GM23248 (cell line): ENCODE data around the gene MGMT. TPM values are rescaled to one million over a fixed set of nuclear protein-coding genes. Genes with fewer than 3 reads are reported as not detected.

Experiments used
- DNase-seq: peaks from one replicate; pipeline ENCODE4 v3.0.0-alpha.2; 2015
- H2AFZ ChIP-seq: fragments of 200-600 bp; sonication (generic); 2 replicates; pipeline ENCODE4 v1.6.1; 2016; ENCODE audit warnings: antibody characterized with exemption
- H3F3A ChIP-seq: fragments of 200-600 bp; sonication (generic); 2 replicates; pipeline ENCODE4 v1.6.1; 2016; ENCODE audit warnings: mild to moderate bottlenecking, antibody characterized with exemption, mixed run types; ENCODE audit not compliant: insufficient read depth
- H3K27ac ChIP-seq: fragments of 200-600 bp; sonication (generic); 2 replicates; pipeline ENCODE4 v1.5.1; 2016; ENCODE audit warnings: mild to moderate bottlenecking
- H3K27me3 ChIP-seq: fragments of 200-600 bp; sonication (generic); replicated peaks from 2 replicates; pipeline ENCODE4 v1.6.1; 2016; ENCODE audit warnings: mild to moderate bottlenecking; ENCODE audit not compliant: insufficient read depth
- H3K36me3 ChIP-seq: fragments of 200-600 bp; sonication (generic); 2 replicates; pipeline ENCODE4 v1.6.1; 2016; ENCODE audit warnings: low read depth, mild to moderate bottlenecking
- H3K4me1 ChIP-seq: fragments of 200-600 bp; sonication (generic); 2 replicates; pipeline ENCODE4 v1.6.1; 2016; ENCODE audit warnings: mild to moderate bottlenecking; ENCODE audit not compliant: insufficient read depth
- H3K4me2 ChIP-seq: fragments of 200-600 bp; sonication (generic); one replicate; pipeline ENCODE4 v1.6.1; 2016; ENCODE audit warnings: mild to moderate bottlenecking; ENCODE audit not compliant: unreplicated experiment
- H3K4me3 ChIP-seq: fragments of 200-600 bp; sonication (generic); 2 replicates; pipeline ENCODE4 v1.5.1; 2016; ENCODE audit warnings: mild to moderate bottlenecking
- H3K79me2 ChIP-seq: fragments of 200-600 bp; sonication (generic); 2 replicates; pipeline ENCODE4 v1.6.1; 2016; ENCODE audit warnings: mild to moderate bottlenecking; ENCODE audit not compliant: insufficient read depth
- H3K9ac ChIP-seq: fragments of 200-600 bp; sonication (generic); 2 replicates; pipeline ENCODE4 v1.6.1; 2016; ENCODE audit warnings: mild to moderate bottlenecking
- H3K9me2 ChIP-seq: fragments of 200-600 bp; sonication (generic); 2 replicates; pipeline ENCODE4 v1.6.1; 2016; ENCODE audit warnings: mixed run types, mild to moderate bottlenecking, moderate library complexity; ENCODE audit not compliant: insufficient read depth
- H3K9me3 ChIP-seq: fragments of 200-600 bp; sonication (generic); one replicate; pipeline ENCODE4 v1.6.1; 2017; ENCODE audit warnings: low read depth
- H4K20me1 ChIP-seq: fragments of 200-600 bp; sonication (generic); 2 replicates; pipeline ENCODE4 v1.6.0; 2016; ENCODE audit not compliant: insufficient read depth
- EZH2 ChIP-seq: fragments of 200-600 bp; sonication (generic); IDR thresholded peaks from 2 replicates; pipeline ENCODE4 v1.6.1; 2018; ENCODE audit warnings: antibody characterized with exemption, mild to moderate bottlenecking; ENCODE audit not compliant: insufficient read depth, poor library complexity, severe bottlenecking
- EZH2phosphoT487 ChIP-seq: fragments of 200-600 bp; sonication (generic); IDR thresholded peaks from 2 replicates; pipeline ENCODE4 v1.6.1; 2018; ENCODE audit warnings: antibody characterized with exemption, moderate library complexity, mild to moderate bottlenecking, low read depth; ENCODE audit not compliant: insufficient read depth
- WGBS, 2 experiments: methylation state at CpG; one replicate each; pipeline ENCODE4 v1.1.6; 2015 to 2017; ENCODE audit warnings: low lambda C conversion rate in 2 of 2, low coverage in 1 of 2; ENCODE audit errors: missing lambda C conversion rate in 2 of 2; 5-methylcytosine and 5-hydroxymethylcytosine counted together
- in situ Hi-C: fragments of 300-500 bp; cut with MboI; formaldehyde crosslinking; loops from 2 replicates; pipeline ENCODE4 v1.15.0; 2020
- polyA plus RNA-seq: library from polyadenylated mRNA; unstranded; fragments of >200 nt; fragmentation: Nextera tagmentation; extraction: Ambion mirVana; gene quantifications from 2 replicates; pipeline ENCODE4 v1.2.1, GENCODE V29; 2016
- total RNA-seq: library from RNA; depleted of rRNA; stranded (reverse); fragments of >200 nt; shearing (Covaris generic); gene quantifications from 2 replicates; pipeline ENCODE4 v1.2.3, GENCODE V29; 2014

Gene MGMT
- total and polyA plus RNA-seq, 2 experiments from 2014 or later = 28.5 to 35.1 TPM

DNA sequence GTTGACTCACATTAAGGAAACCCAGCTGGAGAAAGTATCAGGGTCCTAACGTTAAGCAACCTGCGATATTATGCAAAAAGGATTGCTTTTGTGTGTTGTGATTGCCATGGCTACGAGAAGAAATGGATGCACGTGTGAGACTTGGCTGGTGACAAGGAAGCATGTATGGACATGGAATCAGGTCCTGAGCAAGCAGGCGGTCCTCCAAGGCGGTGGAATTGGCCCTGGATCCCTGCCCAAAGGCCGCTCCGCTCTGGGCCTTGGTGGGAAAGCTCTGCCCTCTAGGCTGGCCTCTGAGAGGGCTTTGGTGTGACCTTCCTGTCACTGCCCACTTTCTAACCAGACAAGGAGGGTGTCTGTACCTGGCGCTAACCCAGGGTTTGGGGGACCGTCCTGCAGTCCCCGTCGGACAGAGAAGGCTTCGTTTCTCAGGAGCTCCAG, 305.0 kb downstream of the MGMT start:
- in situ Hi-C loops = no loop called here

DNA sequence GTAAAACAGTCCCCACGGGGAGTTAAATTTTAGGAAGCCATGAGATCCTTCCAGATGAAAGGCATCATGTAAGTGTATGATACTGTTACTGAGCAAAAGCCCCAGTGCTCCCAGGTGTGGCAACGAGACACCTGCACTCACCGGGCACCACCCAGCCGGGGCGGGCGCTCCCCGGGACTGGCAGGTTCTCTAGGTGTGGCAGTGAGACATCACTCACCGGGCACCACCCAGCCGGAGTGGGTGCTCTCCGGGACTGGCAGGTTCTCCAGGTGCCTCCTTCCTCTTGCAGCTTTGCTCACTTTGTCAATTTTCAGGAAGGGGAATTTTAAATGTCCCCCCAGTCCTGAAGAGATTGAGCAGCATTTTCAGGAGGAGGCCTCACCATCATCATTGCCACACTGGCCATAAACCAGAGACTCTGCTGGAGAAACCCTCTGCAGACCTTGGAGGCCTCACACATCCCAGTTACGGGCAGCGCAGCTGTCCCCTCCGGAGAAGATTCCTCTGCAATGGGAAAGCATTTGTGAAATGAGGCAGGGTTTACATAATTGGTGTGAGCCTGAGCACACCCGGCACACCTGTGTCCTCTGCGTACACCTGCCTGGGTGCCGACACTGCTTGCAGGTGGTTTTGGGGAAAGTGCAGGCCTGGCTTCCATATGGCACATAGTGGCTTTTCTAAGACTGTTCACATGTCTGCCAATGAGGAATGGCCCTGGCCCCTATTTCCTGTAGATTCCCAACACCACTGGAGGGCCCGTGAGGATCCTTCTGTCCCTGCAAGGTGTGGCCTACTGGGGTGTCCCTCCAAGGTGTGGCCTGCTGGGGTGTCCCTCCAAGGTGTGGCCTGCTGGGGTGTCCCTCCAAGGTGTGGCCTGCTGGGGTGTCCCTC, 305.7 kb downstream of the MGMT start:
- DNase-seq = no peak
- in situ Hi-C loops = no loop called here
- H3K4me3 ChIP-seq = no peak overlapping the region
- H3K27ac ChIP-seq = no peak overlapping the region
- H3K36me3 ChIP-seq = no peaks in the 10 kb centered on the region
- H3F3A ChIP-seq = no peaks in the 10 kb centered on the region
- no peak overlapping the region for H3K9ac ChIP-seq
- H4K20me1 ChIP-seq = no peaks in the 10 kb centered on the region
- no peak for TF ChIP-seq EZH2
- 91 to 95% methylated on average over 17 of the region's 17 CpGs for WGBS, 2 experiments
- no peak overlapping the region for H2AFZ ChIP-seq
- H3K9me2 ChIP-seq = no peaks in the 10 kb centered on the region
- H3K9me3 ChIP-seq = no peaks in the 10 kb centered on the region
- H3K27me3 ChIP-seq = no peaks in the 10 kb centered on the region
- H3K4me2 ChIP-seq = no peak overlapping the region
- no peaks in the 10 kb centered on the region for H3K79me2 ChIP-seq
- no peaks in the 10 kb centered on the region for H3K4me1 ChIP-seq

More for the DNA sequence above, 305.0 kb downstream of the MGMT start:
- WGBS, 2 experiments = 71 to 74% methylated on average over 13 of the region's 13 CpGs
- Histone ChIP-seq H3F3A (no peaks in the 10 kb centered on the region), H3K9ac (no peak overlapping the region), H3K79me2 (no peaks in the 10 kb centered on the region), H3K9me2 (no peaks in the 10 kb centered on the region), H3K27me3 (no peaks in the 10 kb centered on the region), H3K4me3 (no peak overlapping the region), H3K27ac (no peak overlapping the region), H2AFZ (no peak overlapping the region), H4K20me1 (no peaks in the 10 kb centered on the region), H3K9me3 (no peaks in the 10 kb centered on the region), H3K36me3 (no peaks in the 10 kb centered on the region), H3K4me2 (no peak overlapping the region), H3K4me1 (no peaks in the 10 kb centered on the region)
- no peak for DNase-seq
- TF ChIP-seq EZH2 (no peak), EZH2phosphoT487 (no peak)

DNA sequence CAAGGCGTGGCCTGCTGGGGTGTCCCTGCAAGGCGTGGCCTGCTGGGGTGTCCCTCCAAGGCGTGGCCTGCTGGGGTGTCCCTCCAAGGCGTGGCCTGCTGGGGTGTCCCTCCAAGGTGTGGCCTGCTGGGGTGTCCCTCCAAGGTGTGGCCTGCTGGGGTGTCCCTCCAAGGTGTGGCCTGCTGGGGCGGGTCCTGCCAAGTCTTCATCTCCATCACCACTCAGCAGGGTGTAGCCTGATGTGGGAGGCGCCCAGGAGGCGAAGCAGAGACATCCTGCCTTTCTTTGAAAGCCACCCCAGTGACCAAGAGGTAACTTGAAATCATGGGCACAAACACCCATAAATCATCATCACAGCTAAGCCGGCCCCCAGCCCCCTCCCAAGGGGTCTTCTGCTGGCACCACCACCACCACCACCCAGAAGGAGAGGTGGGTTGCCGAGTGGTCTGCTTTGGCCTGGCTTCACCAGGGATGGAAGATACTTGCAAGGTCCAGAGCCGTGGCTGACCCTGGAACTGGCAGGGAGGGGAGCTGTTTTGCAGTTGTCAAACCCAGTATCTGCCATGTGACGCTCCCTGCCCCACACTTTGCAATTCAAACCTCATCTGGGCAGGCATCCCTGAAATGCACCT, 306.4 kb downstream of the MGMT start:
- Histone ChIP-seq H3K27ac (no peak overlapping the region), H3K36me3 (no peaks in the 10 kb centered on the region), H3K9me2 (no peaks in the 10 kb centered on the region), H3K4me3 (no peak overlapping the region), H3K9me3 (no peaks in the 10 kb centered on the region), H3K9ac (no peak overlapping the region), H3K4me2 (no peak overlapping the region), H3F3A (no peaks in the 10 kb centered on the region), H2AFZ (no peak overlapping the region), H3K4me1 (no peaks in the 10 kb centered on the region), H3K79me2 (no peaks in the 10 kb centered on the region), H3K27me3 (no peaks in the 10 kb centered on the region), H4K20me1 (no peaks in the 10 kb centered on the region)
- TF ChIP-seq EZH2phosphoT487 = no peak
- WGBS, 2 experiments = 88 to 94% methylated on average over 7 to 11 of the region's 11 CpGs
- DNase-seq = no peak
- in situ Hi-C loops = no loop called here

DNA sequence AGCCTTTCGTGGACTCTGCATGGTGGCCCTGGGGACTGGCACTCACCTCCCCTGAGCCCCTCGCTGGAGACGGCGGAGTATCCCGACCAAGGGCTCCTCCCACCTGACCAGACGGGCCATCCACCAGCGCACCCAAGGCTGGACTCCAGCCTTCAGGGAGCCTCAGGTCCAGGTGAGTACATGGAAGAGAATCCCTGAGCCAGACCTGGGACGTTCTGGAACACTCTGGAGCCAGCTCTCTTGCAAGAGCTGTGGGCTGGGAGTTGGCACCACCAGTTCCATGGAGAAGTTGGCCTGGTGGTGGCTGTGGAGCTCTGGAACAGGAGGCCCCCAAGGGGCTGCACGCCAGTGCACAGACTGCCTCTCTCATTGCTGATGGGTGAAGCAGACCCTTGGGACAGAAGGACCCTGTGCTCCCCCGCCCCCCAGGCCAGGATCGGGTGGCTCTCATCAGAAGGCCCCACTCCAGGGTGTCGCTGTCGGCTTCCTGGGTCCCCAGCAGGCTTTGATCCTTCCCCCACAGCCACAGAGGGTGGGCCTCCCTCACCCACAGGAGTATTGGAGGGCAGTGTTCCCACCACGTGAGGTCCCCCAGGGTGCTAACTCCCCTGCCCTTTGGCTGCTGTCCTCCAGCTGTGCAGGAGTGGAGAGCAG, 307.2 kb downstream of the MGMT start:
- in situ Hi-C loops = no loop called here
- Histone ChIP-seq H3K4me1 (no peaks in the 10 kb centered on the region), H3K9me3 (no peaks in the 10 kb centered on the region), H2AFZ (no peak overlapping the region), H4K20me1 (no peaks in the 10 kb centered on the region), H3K9me2 (no peaks in the 10 kb centered on the region), H3K36me3 (no peaks in the 10 kb centered on the region), H3K4me3 (no peak overlapping the region), H3K27me3 (no peaks in the 10 kb centered on the region), H3K4me2 (no peak overlapping the region), H3F3A (no peaks in the 10 kb centered on the region), H3K27ac (no peak overlapping the region), H3K9ac (no peak overlapping the region), H3K79me2 (no peaks in the 10 kb centered on the region)
- TF ChIP-seq EZH2 (no peak), EZH2phosphoT487 (no peak)
- no peak for DNase-seq
- WGBS, 2 experiments = 82 to 86% methylated on average over 14 of the region's 14 CpGs
